Activated CD8-positive, alpha-beta memory T cell treated with anti-CD3 and anti-CD28 coated beads, Interleukin-2, amount 50 U/mL, for 48 hours (primary cell): ENCODE results near the gene MIDN.

Experiments used
- DNase-seq: peaks from one replicate; pipeline ENCODE4 v3.0.0-alpha.2; 2020

MIDN gene

DNA sequence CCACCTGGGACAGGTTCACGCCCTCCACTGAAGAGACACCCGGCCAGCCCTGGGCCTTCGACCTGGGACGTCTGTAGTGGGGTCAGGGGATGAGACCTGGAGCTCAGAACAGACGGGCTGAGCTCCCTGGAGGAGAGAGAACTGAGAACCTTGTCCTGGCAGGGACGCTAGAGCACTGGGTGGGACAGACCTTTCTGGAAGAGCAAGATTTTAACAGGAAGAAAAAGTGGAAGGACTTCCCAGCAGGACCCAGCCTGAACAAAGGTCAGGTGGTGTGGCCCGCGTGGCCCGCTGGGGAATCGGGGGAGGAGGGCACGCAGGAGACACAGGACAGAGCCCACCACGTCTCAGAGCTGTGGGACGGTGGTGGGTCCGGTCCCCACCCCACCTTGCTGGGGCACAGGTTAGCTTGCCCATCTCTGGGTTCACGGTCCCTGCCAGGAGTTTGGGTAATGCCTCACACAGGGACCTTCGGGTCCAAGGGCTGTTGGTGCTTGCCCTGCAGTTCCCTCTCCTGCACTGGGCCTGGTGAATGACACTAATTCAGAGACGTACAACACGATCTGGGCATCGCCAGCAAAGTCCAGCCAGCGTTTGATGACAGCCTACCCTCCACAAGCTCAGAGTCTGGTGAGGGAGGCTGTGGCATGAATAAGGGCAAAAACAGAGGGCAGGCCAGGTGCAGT lies 36.1 kb downstream of the MIDN start:
- DNase-seq, result no peak

DNA sequence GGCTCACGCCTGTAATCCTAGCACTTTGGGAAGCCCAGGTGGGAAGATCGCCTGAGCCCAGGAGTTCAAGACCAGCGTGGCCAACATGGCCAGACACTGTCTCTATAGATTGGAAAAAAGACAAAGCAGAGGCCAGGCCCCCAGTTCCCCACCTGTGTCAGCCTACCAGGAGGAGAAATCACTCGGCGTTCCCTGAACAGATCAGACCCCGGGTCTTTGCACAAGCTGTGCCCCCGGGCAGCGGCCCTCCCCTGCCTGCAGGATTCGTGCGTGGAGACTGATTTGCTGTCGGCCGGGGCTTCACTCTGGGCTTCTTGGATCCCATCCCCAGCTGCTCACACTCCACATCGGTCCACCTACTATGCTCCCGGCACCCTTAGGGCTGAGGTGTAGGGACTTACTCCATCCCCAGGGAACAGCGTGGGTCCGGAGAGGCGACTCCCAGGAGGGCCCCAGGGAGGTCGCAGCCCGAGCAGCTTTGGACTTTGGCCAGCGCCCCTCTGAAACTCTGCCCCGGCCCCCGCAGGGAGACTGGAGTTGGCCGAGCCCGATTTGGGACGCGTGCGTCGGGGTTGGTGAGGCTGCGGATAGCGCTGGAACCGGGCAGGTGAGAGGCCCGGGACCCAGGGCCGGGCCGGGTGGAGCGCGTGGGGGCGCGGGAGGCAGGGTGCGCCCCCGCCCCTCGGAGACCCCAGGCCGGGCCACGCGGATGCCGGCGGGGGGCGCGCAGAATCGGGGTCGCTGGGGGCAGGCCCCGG lies 36.8 kb downstream of the MIDN start:
- no peak for DNase-seq

DNA sequence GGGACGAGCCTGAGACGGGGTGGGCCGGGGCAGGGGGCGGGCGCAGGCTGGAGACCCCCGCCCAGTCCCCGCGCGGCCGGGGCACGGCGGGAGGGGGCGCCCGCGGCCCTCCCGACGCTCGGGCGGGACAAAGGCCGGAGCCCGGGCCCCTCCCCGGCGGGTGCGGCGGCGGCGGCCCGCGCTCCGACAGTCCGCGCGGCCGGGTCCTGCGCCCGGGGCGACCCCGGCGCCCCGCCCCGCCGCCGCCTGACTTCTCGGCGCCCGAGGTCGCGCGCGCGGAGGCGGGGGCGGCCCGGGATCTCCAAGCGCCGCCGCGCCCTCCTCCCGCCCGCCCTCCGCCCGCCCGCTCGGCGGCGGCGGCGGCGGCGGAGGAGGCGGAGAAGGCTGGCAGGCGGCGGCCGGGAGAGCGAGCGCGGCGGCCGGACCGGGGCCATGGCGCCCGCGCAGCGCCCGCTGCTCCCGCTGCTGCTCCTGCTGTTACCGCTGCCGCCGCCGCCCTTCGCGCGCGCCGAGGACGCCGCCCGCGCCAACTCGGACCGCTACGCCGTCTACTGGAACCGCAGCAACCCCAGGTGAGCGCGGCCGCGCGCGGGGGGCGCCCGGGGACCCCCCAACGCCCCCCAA lies 37.5 kb downstream of the MIDN start, which contains the start of gene EFNA2:
Gene EFNA2, plus strand, starts transcription at position 137 of the 624 bp plus-strand sequence. Its CDS starts 296 bp downstream, at position 433.
- no peak for DNase-seq

DNA sequence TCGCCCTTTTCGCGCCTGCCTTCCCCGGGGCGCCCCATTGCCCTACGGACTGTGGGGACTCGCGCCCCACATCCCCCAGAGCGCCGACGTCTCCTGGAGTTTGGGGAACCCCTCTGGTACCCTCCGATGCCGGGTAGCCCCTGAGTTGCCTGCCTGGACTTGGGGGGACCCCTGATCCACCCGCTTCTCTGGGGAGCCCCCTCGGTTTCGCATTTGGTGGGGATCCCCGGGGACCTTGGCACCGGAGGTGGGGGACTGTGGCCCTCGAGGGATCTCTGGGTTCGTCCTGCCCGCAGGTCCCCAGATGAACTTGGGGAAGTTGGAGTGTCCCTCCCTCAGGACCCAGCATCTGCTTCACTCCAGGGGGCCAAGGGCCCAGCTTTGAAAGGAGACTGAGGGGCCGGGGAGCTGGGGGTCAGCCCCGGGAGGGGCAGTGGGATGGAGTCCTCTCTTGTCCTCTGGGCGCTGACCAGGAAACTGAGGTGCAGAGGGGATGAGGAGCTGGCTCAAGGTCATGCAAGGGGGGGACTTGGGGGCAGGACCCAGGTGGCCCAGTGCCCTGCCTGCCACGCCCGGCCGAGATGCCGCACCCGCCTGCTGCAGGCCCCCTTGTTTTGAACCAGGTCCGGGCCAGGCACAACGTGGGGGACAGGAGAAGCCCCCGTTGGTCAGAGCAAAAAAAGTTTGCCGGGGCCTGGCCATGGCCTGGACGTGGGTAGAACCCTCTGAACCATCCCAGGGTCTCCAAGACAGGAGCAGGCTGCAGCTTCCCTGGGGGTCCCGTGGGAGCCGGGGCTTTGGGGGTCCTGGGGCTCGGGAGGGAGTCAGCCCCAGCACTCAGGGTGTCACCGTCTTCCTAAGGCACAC lies 38.3 kb downstream of the MIDN start:
- DNase-seq, result no peak

DNA sequence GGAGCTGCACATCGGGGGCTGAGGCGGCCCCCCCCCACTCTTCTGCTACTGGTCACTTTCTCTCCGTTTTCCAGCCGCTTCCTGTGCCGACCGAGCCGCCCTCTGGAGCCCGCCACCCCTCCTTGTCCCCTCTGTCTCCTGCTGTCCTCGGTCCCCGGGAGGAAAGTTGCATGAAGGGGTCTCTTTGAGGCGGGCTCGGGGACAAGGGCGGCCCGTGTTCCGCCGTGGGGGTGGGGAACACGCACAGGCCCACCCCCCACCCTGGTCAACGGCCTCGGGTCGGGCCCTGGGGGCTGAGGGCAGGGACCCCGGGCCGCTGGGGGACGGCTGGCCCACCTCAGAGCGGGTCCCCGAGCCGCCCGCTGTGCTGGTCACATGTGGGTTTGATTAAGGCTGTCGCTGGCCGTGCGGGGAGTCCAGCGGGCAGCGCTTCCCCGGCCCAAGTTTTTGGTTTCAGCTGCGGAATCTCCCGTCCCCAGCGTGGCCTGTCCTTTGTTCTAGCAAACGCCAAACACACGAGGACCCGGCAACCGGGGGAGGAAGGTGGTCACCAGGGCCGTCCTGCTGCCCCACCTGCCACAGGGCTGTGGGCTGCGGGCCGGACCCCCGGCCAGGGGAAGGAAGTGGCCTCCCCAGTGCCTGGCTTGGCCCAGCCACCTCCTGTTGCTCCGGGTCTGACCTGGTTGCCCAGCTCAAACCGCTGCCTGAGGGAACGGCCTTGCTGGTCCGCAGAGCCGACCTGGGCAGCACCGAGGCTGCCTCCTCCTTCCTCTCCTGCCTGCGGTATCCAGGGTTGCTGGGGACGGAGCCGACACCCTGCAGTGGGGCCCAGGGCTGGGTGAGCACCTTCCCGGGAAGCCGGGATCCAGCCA lies 39.2 kb downstream of the MIDN start:
- DNase-seq, result no peak

DNA sequence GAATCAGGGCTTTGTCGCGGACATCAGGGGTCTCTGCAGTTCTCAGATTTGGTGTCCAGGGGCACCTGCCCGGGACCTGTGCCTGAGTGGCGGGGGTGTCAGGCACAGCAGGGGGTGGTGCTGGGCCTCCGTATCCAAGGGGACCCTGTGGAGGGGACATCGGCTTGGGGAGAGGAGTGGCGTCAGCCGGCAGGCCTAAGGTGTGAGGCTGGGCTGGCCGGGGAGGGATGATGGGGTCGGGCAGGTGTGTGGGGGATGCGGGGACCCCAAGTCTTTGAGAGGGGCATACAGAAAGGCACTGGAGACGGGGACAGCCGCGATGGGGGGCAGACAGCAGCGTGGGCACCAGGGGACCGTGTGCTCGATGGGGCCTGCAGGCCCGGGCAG lies 39.8 kb downstream of the MIDN start:
- DNase-seq, result no peak

DNA sequence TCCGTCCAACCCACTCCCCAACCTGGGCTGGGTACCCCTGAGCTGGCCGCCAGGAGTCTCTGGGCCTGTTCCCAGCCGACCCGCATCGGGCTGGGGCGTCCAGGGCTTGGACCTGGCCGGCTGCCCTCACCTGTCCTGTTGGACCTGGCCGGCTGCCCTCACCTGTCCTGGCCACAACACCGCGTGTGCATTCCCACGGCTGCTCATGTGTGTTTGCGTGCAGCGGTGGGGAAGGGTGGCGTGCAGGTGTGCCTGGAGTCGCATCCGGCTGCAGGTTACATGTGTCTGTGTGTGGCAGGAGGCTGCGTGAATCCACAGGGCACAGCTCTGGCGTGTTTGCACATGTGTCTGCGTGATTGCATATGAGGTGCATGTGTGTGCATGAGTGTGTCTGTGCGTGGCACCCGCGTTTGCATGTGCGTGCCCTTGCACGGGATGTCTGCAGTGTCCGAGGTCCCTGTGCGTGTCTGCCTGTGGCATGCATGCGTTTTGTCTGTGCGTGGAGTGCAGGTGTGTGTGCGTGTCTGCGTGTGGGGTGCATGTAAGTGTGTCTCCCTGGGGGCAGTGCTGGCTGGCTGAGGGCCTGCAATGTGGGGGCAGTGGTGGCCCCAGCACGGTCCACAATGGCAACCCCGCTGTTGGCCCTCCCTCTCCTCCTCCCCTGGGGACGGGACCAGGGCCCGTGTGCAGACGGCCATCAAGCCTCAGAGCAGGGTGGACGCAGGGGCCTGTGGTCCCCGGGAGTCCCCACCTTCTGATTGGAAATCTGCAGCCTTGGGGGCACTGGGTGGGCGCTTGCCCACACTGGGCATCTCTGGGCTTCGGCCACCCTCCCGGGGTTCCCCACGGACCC lies 40.7 kb downstream of the MIDN start:
- no peak for DNase-seq

DNA sequence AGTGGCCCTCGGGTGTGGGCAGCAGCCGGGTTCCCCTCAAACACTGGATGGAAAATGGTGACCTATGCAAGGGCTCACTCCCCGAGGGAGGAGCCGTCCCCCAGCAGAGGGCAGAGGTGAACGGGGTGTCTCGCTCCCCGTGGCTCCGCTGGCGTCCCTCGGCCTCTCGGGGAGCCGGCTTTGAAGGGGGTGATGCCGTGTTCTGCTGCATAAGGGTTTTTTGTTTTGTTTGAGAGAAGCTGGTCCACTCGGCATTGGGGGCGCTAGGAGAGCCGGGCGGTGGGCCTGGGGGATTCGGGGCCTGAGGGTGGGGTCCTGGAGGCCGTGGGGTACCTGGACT lies 41.3 kb downstream of the MIDN start:
- no peak for DNase-seq

DNA sequence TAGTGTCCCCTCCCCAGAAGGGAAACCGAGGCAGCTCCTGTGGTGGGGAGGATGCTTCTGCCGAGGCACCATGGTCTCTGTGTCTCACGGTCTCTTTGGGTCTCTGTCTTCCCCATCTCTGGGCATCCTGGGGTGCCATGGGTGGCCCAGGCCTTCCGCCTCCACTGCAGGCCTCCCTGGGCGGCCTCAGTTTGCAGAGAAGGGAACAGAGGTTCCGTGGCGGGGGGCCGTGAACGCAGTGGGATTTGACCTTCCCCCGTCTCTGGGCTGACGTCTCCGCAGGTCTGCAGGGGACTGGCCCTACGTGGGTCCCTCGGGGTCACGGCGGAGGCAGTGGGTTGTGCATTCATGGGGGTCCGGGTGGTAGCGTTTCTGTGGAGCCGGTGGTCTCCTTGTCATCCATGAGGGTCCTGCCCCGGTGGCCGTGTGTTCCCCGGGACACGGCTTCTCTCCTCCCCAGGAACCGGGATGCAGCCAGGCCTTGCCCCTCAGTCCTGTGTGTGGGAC lies 41.9 kb downstream of the MIDN start:
- no peak for DNase-seq

DNA sequence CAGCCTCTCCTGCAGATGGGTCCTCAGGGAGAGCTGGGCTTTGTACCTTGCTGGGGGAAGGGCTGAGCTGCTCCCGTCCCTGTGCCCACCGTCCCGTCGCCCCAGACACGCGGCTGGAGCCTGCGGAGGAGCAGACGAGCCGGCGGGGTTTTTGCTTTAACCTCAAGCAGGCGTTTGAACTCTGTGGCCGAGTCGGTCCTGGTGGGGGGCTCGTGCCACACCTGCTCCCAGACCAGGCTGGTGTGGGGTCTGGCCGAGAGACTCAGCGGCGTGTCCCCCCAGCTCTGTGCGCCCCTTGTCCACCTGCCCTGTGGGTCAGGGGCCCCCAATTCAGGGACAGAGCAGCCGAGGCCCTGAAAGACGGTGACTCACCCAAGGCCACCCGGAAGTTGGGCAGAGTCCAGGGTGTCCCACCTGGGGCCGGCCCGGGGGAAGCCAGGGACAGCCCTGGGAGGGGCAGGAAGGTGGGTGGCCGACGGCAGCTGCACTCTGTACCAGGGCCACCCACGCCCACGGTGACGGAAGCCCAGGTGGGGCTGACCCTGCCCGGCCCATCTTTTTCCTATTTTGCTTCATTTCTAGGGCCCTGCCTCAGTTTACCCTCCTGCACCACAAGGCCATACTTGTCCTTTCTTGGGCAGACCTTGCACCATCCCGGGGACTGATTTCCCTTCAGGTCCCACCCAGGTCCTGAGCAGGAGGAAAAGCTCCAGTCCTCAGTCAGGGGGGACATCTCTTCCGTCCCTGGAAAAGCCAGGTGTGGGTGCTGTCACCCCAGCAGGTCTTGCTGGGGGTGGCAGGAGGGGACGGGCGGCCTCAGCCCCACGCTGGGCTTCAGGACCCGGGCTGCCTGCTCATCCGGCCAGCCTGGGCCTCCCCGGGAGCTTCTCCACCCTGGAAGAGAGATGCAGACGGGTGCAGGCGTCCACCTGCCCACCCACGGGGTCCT lies 42.6 kb downstream of the MIDN start:
- DNase-seq, result no peak

DNA sequence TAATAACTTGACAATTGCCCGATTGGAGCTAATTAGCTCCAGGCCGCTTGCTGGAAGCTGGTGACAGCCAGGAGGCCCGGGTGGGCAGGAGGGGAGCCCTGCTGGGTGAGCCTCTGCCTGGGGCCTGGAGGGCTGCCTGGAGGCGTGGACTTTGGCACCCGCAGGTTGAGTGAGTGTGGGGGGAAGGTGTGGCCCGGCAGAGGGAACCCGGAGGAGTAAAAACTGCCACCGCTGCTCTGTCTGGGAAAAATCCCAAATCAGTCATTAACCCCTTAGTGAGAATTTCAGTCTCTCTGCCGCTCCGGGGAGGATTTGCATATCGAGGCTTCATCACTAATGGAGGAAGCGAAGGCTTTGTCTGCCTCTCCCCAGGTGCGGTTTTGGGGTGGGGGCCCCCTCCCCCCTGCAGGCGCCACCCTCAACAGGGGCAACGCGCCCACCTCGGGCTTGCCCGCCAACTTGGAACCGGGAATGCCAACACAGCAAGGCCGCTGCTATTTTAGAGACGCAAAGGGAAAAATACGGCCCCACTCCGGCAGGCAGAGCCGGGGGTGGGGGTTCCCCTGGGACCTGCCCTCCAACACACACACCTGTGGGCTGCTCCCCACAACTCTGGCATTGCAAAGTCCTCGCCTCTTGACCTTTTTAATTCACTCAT lies 43.5 kb downstream of the MIDN start:
- DNase-seq, result no peak

DNA sequence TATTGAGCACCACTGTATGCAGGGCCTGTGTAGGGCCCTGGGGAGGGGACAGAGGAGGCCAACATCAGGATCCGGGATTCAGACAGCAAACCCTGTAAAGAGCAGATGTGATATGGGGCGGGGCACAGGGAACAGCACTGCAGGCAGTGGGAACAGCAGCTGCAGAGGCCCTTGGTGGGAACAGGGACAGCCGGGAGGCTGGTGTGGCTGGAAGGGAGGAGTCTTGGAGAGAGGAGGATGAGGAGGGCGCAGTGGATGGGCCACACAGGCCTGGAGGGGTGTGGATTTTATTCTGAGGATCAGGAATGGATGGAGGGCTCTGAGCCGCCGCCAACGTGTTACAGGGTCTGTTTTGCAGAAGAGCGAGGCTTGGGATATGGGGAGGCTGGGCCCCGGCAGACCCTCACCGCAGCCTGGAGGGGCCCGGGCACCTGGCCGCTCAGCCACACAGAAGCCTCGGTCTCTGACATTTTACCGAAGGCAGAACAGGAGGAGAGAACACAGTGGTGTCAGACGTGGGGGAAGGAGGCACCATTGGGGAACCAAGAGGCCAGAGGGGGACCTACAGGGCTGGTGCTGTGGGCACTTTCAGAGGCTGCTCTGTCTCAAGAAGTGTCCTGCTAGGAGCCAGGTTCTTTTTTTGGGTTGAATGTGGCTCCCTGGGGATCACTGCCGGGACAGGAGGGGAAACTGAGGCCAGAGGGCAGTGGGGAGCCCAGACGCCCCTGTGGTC lies 44.2 kb downstream of the MIDN start:
- no peak for DNase-seq

DNA sequence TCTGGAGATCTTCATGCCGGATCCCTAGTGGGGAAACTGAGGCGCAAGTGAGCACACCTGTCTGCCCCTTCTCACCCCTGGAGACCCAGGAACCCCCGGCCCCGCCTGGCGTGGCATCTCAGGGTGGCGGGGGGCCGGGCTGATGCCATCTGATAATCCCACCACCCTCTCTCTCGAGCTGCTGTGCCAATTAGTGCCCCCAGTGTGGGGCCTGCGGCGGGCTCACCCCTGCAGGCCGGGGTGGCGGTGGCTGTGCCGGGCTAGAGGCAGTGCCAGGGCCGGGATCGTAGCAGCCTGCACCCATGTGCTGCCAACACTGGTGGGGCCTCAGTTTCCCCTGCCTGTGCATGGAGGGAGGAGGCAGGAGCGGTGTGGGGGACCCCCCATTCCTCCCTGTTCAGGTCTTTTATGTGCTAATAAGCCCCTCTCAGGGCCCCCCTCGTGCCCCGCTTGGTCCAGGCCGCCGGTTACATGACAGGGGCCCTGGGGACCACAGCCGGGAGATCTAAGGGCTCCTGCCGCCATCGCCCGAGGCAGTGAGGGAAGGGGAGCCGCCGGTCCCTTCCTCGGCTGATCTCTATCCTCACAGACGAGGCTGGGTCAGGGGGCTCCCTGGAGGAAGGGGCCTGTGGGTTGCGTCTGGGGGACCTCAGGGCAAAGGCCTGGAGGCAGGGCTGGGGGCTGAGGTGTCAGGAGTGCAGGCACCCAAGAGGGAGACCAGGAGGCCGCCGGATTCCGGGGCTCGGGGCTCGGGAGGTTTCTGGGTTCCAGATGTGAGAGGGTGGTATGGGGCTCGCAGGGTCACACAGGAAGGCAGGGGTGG lies 45.6 kb downstream of the MIDN start:
- DNase-seq, result no peak

DNA sequence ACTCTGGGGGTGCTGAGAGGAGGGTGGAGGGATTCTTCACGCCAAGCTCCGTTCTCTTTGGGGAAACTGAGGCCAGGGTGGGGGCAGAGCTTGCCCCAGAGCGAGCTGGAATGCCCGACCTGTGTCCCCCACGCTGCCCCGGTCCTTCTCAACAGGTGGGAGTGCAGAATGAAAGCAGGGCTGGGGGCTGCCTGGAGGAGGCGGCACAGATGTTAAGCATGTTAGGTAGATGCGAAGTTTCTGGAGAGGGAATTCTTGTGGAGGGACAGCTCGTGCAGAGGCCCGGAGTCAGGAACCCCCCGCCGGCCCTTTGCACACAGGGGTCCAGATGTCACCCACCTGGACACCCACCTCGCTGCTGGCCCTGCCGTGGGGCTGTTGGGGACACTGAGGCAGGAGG lies 46.3 kb downstream of the MIDN start:
- DNase-seq, result no peak

DNA sequence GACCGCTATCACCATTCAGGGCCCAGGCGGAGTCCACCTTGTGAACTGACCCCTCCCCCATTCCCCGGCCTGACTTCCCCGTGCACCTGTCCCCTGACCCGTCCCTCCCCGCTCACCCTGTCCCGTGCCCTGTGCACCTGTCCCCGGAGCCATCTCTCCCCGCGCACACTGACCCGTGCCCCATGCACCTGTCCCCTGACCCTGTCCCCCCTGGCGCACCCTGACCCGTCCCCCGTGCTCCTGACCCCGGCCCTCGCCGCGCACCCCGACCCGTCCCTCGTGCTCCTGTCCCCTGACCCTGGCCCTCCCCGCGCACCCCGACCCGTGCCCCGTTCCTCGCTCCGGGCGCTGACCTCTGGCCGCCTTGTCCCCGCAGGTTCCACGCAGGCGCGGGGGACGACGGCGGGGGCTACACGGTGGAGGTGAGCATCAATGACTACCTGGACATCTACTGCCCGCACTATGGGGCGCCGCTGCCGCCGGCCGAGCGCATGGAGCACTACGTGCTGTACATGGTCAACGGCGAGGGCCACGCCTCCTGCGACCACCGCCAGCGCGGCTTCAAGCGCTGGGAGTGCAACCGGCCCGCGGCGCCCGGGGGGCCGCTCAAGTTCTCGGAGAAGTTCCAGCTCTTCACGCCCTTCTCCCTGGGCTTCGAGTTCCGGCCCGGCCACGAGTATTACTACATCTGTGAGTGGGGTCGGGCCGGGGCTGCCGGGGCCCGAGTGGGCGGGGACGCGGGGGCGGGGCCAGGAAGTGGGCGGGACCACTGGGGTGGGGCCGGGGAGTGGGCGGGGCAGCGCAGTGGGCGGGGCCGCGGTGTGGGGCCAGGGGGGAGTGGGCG lies 47.0 kb downstream of the MIDN start:
- DNase-seq, result peak; percentile 86

DNA sequence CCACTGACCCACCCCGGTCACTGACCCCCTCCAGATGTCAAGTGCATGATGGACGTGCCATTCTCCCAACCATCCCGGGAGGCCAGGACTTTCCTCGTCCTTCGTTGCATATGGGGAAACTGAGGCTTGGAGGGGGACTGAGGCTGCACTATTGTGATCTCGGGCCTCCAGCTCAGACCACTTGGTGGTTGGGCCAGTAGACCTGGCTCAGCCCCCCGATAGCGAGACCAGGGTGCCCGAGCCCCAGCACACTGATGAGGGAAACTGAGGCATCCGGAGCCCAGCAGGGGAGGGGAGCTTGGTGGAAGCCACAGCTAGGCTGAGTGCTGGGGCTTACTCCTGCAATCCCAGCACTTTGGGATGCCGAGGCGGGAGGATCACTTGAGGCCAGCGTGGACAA lies 47.7 kb downstream of the MIDN start:
- no peak for DNase-seq
